Right lobe of liver (tissue), 4 donors: Measurements from ENCODE around the gene KIRREL3.

Experiments
- CTCF ChIP-seq, 4 donors: fragments of 200-600 bp in 3 of 4; fragments of 450-650 bp in 1 of 4; IDR thresholded peaks; one replicate each; pipeline versions ENCODE4 v1.5.1 to v1.8.0; 2016 to 2022; ENCODE audit warnings: antibody characterized with exemption in 4 of 4, mild to moderate bottlenecking in 2 of 4
- POLR2A ChIP-seq: fragments of 450-650 bp; IDR thresholded peaks from one replicate; pipeline ENCODE4 v1.6.1; 2017; ENCODE audit warnings: antibody characterized with exemption, mild to moderate bottlenecking
- donor health status: DM: no; HTN: no; CAD: no.
- donor health status: DM: no; HTN: no; CAD: no.
- donor health status: DM: no; HTN: yes; CAD: no.

GRCh38 chr11:126655807-126656128 is 344.8 kb downstream of the KIRREL3 start:
- TF ChIP-seq CTCF (IDR thresholded peaks at IDR 0.05) (no peak), POLR2A (no peak)
